ENCODE measurements around the gene NAAA.

DNA sequence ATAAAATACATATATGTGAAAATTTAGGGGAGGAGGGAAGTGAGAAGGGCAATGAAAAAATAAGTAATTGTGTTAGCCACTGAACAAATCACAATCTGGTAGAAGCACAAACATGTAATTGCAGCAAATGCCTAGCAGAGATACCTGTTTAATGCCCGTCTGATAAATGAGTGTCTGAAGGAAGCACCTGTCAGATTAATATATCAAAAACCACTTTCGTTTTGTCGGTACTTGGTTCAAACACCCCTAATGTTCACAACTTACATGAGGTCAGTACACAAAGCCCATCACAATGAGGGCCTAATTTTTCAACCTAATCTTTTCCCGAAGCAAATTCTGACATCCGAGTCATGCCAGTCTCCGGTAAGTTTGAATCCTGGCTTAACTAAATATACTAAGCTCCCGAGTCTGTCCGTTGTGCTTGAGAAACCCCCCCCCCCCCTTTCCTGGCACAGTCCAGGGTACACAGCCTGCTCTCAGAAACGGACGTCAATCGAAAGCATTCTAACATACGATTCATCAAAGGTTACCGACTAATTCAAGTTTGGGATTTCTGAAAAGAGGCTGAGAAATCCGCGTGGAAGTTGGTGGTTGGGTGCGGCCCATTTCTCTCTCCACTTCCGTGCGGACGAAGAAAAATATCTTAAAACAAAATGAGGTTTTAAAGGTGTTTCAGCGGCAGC lies 49.2 kb upstream of the NAAA start:
- TF ChIP-seq, protein P1, sequence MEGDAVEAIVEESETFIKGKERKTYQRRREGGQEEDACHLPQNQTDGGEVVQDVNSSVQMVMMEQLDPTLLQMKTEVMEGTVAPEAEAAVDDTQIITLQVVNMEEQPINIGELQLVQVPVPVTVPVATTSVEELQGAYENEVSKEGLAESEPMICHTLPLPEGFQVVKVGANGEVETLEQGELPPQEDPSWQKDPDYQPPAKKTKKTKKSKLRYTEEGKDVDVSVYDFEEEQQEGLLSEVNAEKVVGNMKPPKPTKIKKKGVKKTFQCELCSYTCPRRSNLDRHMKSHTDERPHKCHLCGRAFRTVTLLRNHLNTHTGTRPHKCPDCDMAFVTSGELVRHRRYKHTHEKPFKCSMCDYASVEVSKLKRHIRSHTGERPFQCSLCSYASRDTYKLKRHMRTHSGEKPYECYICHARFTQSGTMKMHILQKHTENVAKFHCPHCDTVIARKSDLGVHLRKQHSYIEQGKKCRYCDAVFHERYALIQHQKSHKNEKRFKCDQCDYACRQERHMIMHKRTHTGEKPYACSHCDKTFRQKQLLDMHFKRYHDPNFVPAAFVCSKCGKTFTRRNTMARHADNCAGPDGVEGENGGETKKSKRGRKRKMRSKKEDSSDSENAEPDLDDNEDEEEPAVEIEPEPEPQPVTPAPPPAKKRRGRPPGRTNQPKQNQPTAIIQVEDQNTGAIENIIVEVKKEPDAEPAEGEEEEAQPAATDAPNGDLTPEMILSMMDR (IDR thresholded peaks at IDR 0.05; ENCODE audit: low read depth, low read length, poor library complexity, severe bottlenecking) = no peak
- TF ChIP-seq EZH2phosphoT487 (IDR thresholded peaks at IDR 0.05; ENCODE audit: borderline replicate concordance, low read length) = no peak
